ENCODE data around the gene FHIT.

DNA sequence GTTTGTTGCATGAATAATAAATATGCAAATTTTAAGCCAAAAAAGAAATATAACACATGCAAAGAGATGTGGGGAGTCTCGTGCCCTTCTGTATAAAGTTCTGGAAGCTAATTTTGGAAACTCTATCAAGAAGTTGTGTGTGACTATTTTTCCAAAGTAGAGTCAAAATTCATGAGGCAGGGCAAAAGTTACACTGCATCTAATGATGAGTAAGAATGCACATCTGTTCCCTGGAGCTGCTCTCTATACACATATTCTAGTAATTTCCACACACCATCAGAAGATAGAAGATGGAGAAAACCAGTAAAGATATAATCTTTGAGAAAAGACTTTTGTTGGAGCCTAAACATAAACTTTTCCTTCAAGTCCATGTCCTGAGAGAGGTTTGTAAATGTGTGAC is 199.6 kb downstream of the FHIT start:
- TF ChIP-seq YY1 (IDR thresholded peaks at IDR 0.05; ENCODE audit: insufficient read depth, insufficient read length) (no peak), ZNF274 (IDR thresholded peaks at IDR 0.05; ENCODE audit: low read depth, low read length) (no peak), SUZ12 (IDR thresholded peaks at IDR 0.05; ENCODE audit: extremely low read depth, insufficient read depth, insufficient read length) (no peak)
